Psoas muscle (tissue), 8 donors: ENCODE measurements around the gene NAT9. TPM values are rescaled to one million over a fixed set of nuclear protein-coding genes. Genes with fewer than 3 reads are reported as not detected.

Experiments
- ATAC-seq, 4 donors: fragments of 200-7000 bp; cut with Tn5 transposase; one replicate each; pipeline ENCODE4 v1.9.1; 2020; ENCODE audit warnings: moderate library complexity in 3 of 4, mild to moderate bottlenecking in 2 of 4
- DNase-seq, 2 donors: peaks; one replicate each; pipeline ENCODE4 v3.0.0-alpha.2; 2020
- H3K27ac ChIP-seq: fragments of 200-600 bp; one replicate; pipeline ENCODE4 v1.8.0; 2022
- H3K27me3 ChIP-seq, 3 donors: fragments of 200-600 bp in 1 of 3; one replicate each; pipeline versions ENCODE4 v1.6.1 to v1.8.0; 2013 to 2022; ENCODE audit warnings: low read length in 2 of 3, mild to moderate bottlenecking in 2 of 3, moderate library complexity in 1 of 3; ENCODE audit not compliant: insufficient read depth in 3 of 3
- H3K36me3 ChIP-seq, 2 donors: fragments of 200-600 bp in 1 of 2; one replicate each; pipeline versions ENCODE4 v1.6.1 to v1.8.0; 2013 to 2022; ENCODE audit warnings: low read depth in 1 of 2, mild to moderate bottlenecking in 1 of 2, moderate library complexity in 1 of 2; ENCODE audit not compliant: insufficient read depth in 1 of 2
- H3K4me1 ChIP-seq: fragments of 200-600 bp; one replicate; pipeline ENCODE4 v1.8.0; 2022
- H3K4me3 ChIP-seq: fragments of 200-600 bp; one replicate; pipeline ENCODE4 v1.8.0; 2022; ENCODE audit warnings: mild to moderate bottlenecking
- H3K9me3 ChIP-seq: fragments of 200-600 bp; one replicate; pipeline ENCODE4 v1.8.0; 2022
- CTCF ChIP-seq: fragments of 200-600 bp; IDR thresholded peaks from one replicate; pipeline ENCODE4 v1.8.0; 2022; ENCODE audit warnings: antibody characterized with exemption
- WGBS, 3 donors: extraction: QIAGEN DNeasy Blood & Tissue Kit; methylation state at CpG; one replicate each; pipeline versions ENCODE4 v1.1.6 to v1.1.7; 2013; 5-methylcytosine and 5-hydroxymethylcytosine counted together
- intact Hi-C, 2 donors: fragments of 100-400 bp; cut with DNase I; formaldehyde crosslinking; loops; one replicate each; pipeline versions ENCODE4 v1.11.0 to v1.14.2; 2022
- polyA plus RNA-seq, 3 donors: library from polyadenylated mRNA; stranded (reverse); fragments of 200-250 nt; gene quantifications; one replicate each; pipeline ENCODE4 v1.2.3, GENCODE V29; 2013
- total RNA-seq, 4 donors: library from RNA; stranded (reverse); fragmentation: NEBNext Ultra II Directional in 2 of 4; extraction: Animal tissue kit (Norgen Biotek cat#: 25700) in 2 of 4; gene quantifications; one replicate each; pipeline versions ENCODE4 v1.2.1 to v1.2.4, GENCODE V29; 2021 to 2023
- donor health status: healthy with polysubstance abuse.
- donor health status: DM: no; HTN: no; CAD: no; lungs with moderate emphysema.
- donor health status: Bipolar disorder and iron deficiency.
- donor health status: healthy.
- donor health status: DM: yes; HTN: yes; CAD: no.
- donor health status: DM: no; HTN: no; CAD: no.
- donor health status: DM: no; HTN: no; CAD: no.
- donor health status: DM: yes; HTN: yes; CAD: no.

NAT9 gene
- total and polyA plus RNA-seq, 7 donors = 15.2 to 52.5 (median 25.8) TPM

DNA sequence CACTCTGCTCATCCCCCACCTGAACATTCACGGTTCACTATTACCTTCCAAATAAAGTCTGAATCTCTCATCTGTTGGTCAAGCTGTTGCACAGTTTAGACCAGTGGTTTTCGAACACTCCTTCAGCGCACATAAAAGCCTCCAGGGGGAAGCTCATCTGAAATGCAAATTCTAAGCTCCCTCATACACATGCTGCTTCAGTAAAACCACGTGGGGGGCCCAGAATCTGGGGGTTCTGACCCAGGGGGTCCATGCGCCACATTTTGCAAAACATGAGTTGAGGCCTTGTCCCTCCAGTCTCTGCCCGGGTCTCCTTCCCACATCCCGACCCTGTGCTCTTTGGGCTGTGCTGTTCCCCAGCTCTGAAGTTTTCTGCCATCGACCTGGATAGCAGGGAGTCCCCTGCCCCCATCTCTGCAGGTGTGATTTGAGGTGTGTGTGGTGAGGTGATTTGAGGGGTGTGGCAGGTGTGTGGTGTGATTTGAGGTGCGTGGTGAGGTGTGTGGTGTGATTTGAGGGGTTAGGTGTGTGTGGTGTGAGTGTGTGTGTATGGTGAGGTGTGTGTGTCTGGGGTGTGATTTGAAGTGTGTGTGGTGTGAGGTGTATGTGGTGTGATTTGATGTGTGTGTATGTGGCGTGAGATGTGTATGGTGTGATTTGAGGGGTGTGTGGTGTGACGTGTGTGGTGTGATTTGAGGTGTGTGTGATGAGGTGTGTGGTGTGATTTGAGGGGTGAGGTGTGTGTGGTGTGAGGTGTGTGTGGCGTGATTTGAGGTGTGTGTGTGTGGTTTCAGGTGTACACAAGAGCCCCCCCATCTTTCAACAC, 43.9 kb downstream of the NAT9 start:
- intact Hi-C loops = no loop called here
- 75 to 78% (median 78%) methylated on average over 12 of the region's 12 CpGs for WGBS, 3 donors
- ATAC-seq = no peak

DNA sequence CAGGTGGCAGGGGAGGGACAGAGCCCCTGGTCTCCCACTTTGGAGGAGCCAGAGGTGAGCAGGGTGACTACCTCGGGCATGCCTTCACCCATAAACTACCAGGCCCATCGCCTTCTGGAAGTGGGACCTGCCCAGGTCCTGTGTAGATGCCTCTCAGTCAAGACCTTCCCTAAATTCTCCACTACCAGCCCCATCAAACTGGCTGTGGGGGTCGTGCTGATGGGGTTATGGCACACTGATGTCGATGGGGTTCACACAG, 44.9 kb downstream of the NAT9 start:
- no peak for TF ChIP-seq CTCF
- WGBS, 3 donors = 74 to 82% (median 80%) methylated on average over 4 of the region's 4 CpGs
- Histone ChIP-seq H3K27me3 (peaks cover 0 to 36% (median 8%) of the 10 kb centered on the region in 3 donors), H3K9me3 (no peaks in the 10 kb centered on the region), H3K27ac (no peak overlapping the region), H3K36me3 (no peaks in the 10 kb centered on the region), H3K4me1 (no peaks in the 10 kb centered on the region), H3K4me3 (no peak overlapping the region)
- no peak for ATAC-seq
- intact Hi-C loops = no loop called here
- no peak for DNase-seq

More for the DNA sequence above, 43.9 kb downstream of the NAT9 start:
- no peak for DNase-seq
- H3K4me1 ChIP-seq = no peaks in the 10 kb centered on the region
- H3K36me3 ChIP-seq = no peaks in the 10 kb centered on the region
- H3K27ac ChIP-seq = no peak overlapping the region
- no peak for TF ChIP-seq CTCF
- H3K27me3 ChIP-seq = peaks cover 0 to 46% (median 16%) of the 10 kb centered on the region in 3 donors
- H3K4me3 ChIP-seq = no peak overlapping the region
- H3K9me3 ChIP-seq = no peaks in the 10 kb centered on the region

DNA sequence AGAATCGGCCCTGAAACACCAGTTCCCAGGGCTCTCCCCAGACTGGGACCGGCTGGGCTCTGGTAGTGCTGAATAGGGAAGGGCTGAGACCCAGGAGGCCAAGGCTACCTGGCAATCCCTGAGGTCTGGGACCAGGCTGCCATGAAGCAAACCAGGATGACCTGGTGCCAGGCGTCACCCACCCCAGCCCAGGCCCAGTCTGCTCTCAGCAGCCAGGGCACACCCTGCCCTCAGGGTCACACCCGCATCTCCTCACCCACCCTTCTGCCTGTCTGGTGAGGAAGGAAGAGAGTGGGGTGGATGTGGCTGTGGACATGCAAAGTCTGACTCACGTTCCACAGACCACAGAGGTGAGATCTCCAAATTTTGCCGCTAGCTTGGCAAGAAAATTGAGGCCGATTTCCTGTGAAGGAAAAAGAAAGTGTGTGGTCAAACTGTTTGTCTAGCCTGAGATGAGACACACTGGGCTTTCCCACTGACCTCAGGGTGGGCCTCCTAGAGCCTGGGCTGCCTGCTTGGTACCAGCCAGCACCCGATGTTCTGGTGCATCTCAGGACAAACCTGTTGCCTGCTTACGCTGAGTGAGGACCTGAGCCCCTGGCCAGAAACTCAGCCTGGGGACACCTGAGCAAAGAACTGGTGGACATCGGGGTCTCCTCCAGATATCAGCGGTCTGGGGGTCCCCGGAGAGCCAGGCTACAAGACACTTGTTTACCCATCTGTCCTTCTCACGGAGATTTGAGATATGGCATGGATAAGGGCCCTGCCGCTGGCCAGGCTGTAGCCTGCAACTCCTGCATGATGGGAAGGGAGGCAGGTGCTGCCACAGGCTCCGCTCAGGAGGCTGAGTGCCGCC, 45.4 kb downstream of the NAT9 start:
- H3K4me1 ChIP-seq = no peaks in the 10 kb centered on the region
- H3K27me3 ChIP-seq = peaks cover 0 to 32% (median 5%) of the 10 kb centered on the region in 3 donors
- H3K4me3 ChIP-seq = no peak overlapping the region
- WGBS, 3 donors = 84 to 90% (median 86%) methylated on average over 16 of the region's 16 CpGs
- DNase-seq = no peak
- no peak for TF ChIP-seq CTCF
- H3K36me3 ChIP-seq = no peaks in the 10 kb centered on the region
- intact Hi-C loops = no loop called here
- no peak overlapping the region for H3K27ac ChIP-seq
- no peak for ATAC-seq
- no peaks in the 10 kb centered on the region for H3K9me3 ChIP-seq

- H3K9me3 ChIP-seq = no peaks in the 10 kb centered on the region
- 86 to 87% (median 86%) methylated on average over 15 of the region's 15 CpGs for WGBS, 3 donors
- no peak overlapping the region for H3K27ac ChIP-seq
- H3K36me3 ChIP-seq = no peaks in the 10 kb centered on the region
- ATAC-seq = no peak
- intact Hi-C loops = no loop called here
- no peak overlapping the region for H3K4me3 ChIP-seq
- TF ChIP-seq CTCF = no peak
- peaks cover 0 to 26% (median 4%) of the 10 kb centered on the region in 3 donors for H3K27me3 ChIP-seq
- no peak for DNase-seq
- H3K4me1 ChIP-seq = no peaks in the 10 kb centered on the region
Measured at GRCh38 chr17:74729866-74730265, 46.3 kb downstream of the NAT9 start.
